Measurements from ENCODE around the gene ZNF740.

The ZNF740 gene

DNA sequence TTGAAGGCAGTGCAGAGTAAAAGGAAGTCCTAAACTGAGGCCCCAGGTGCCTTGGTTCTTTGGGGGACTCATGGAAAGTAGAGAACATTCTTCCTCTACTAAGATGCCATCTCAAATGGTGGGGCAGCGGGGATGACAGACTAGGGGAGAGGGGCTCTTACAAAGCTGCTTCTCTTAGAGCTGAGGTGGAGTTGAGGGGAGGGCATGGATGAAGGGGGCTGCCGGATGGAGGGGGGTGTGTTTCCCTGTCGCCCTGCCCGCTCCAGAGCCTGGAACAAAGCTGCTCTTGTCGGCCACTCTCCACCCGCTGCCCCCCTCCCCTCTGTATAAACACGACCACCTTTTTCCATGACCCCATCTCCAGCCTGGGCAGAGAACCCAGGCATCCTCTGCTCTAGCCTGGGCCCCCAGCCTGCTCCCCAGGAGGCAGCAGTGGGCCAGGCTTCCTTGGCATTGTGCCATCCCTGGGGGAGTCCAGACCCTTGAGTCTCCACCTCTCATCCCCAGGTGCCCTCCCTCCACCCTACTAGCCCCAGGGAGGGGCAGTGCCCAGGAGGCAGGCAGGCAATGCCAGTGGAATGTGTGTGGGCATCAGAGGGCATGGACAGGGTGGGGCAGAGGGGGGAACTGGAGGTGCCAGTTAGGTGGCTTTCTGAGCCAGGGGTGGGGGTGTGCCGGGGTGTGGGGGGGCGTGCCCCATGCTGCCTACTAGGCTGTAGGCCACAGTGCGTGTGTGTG is 49.8 kb downstream of the ZNF740 start:
- DNase-seq (ENCODE audit: extremely low read depth, insufficient read length) = no peak
- no peaks in the 10 kb centered on the region for H3K36me3 ChIP-seq (ENCODE audit: control insufficient read depth, insufficient read depth, low read length)
- no peaks in the 10 kb centered on the region; the same call in 1 of the 2 replicates for H3K27me3 ChIP-seq (replicated peaks; ENCODE audit: control insufficient read depth, insufficient read depth, low read length)
- TF ChIP-seq, protein P1, sequence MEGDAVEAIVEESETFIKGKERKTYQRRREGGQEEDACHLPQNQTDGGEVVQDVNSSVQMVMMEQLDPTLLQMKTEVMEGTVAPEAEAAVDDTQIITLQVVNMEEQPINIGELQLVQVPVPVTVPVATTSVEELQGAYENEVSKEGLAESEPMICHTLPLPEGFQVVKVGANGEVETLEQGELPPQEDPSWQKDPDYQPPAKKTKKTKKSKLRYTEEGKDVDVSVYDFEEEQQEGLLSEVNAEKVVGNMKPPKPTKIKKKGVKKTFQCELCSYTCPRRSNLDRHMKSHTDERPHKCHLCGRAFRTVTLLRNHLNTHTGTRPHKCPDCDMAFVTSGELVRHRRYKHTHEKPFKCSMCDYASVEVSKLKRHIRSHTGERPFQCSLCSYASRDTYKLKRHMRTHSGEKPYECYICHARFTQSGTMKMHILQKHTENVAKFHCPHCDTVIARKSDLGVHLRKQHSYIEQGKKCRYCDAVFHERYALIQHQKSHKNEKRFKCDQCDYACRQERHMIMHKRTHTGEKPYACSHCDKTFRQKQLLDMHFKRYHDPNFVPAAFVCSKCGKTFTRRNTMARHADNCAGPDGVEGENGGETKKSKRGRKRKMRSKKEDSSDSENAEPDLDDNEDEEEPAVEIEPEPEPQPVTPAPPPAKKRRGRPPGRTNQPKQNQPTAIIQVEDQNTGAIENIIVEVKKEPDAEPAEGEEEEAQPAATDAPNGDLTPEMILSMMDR (IDR thresholded peaks at IDR 0.05; ENCODE audit: insufficient read depth, low read length, poor library complexity, severe bottlenecking) = no peak
- no peak overlapping the region for H3K4me3 ChIP-seq (replicated peaks; ENCODE audit: low read depth, low read length)

DNA sequence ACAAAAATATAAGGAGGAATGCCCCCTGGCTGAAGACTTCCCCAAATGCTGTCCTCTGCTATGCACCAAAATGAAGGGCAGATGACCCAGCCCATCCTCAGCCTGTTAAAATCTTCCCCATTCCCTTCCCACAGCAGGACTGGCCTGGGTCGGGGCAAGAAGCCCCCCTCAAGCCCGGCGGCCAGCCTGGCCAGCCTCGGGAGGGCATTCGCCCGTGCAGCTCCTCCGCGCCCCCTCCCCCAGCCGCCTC is 51.1 kb downstream of the ZNF740 start:
- Histone ChIP-seq H3K36me3 (ENCODE audit: control insufficient read depth, insufficient read depth, low read length) (no peaks in the 10 kb centered on the region), H3K4me3 (replicated peaks; ENCODE audit: low read depth, low read length) (peak overlapping the region; percentile 56), H3K27me3 (replicated peaks; ENCODE audit: control insufficient read depth, insufficient read depth, low read length) (no peaks in the 10 kb centered on the region; the same call in 1 of the 2 replicates)
- no peak for DNase-seq (ENCODE audit: extremely low read depth, insufficient read length)
- TF ChIP-seq, protein P1 (IDR thresholded peaks at IDR 0.05; ENCODE audit: insufficient read depth, low read length, poor library complexity, severe bottlenecking) = no peak

GRCh38 chr12:53231921-53232645 is 51.6 kb downstream of the ZNF740 start, which contains the start of gene RARG:
TSS of gene RARG (minus strand) at chr12:53232209. CDS start at chr12:53227545, 4,664 bp downstream.
- H3K36me3 ChIP-seq (ENCODE audit: control insufficient read depth, insufficient read depth, low read length) = no peaks in the 10 kb centered on the region
- TF ChIP-seq, protein P1 (IDR thresholded peaks at IDR 0.05; ENCODE audit: insufficient read depth, low read length, poor library complexity, severe bottlenecking) = no peak
- DNase-seq (ENCODE audit: extremely low read depth, insufficient read length) = no peak
- H3K4me3 ChIP-seq (replicated peaks; ENCODE audit: low read depth, low read length) = peak within 1 kb of the TSS; percentile 56
- no peaks in the 10 kb centered on the region; the same call in 1 of the 2 replicates for H3K27me3 ChIP-seq (replicated peaks; ENCODE audit: control insufficient read depth, insufficient read depth, low read length)

GRCh38 chr12:53232646-53233461 is 52.3 kb downstream of the ZNF740 start:
- TF ChIP-seq, protein P1 (IDR thresholded peaks at IDR 0.05; ENCODE audit: insufficient read depth, low read length, poor library complexity, severe bottlenecking) = no peak
- Histone ChIP-seq H3K4me3 (replicated peaks; ENCODE audit: low read depth, low read length) (peak overlapping the region; percentile 56), H3K36me3 (ENCODE audit: control insufficient read depth, insufficient read depth, low read length) (no peaks in the 10 kb centered on the region), H3K27me3 (replicated peaks; ENCODE audit: control insufficient read depth, insufficient read depth, low read length) (no peaks in the 10 kb centered on the region; the same call in 1 of the 2 replicates)
- DNase-seq (ENCODE audit: extremely low read depth, insufficient read length) = no peak

GRCh38 chr12:53233671-53234121 is 53.2 kb downstream of the ZNF740 start:
- TF ChIP-seq, protein P1 (IDR thresholded peaks at IDR 0.05; ENCODE audit: insufficient read depth, low read length, poor library complexity, severe bottlenecking) = no peak
- Histone ChIP-seq H3K27me3 (replicated peaks; ENCODE audit: control insufficient read depth, insufficient read depth, low read length) (no peaks in the 10 kb centered on the region; the same call in 1 of the 2 replicates), H3K4me3 (replicated peaks; ENCODE audit: low read depth, low read length) (no peak overlapping the region), H3K36me3 (ENCODE audit: control insufficient read depth, insufficient read depth, low read length) (no peaks in the 10 kb centered on the region)
- no peak for DNase-seq (ENCODE audit: extremely low read depth, insufficient read length)

Data from GM06990 (cell line).